ENCODE measurements around the gene DIABLO. TPM values are rescaled to one million over a fixed set of nuclear protein-coding genes. Genes with fewer than 3 reads are reported as not detected.
"Not testable (repeated sequence)": the region's sequence is repeated elsewhere in the genome, so short reads cannot be mapped to it uniquely, and the experiment has no call there.

The DIABLO gene
- total RNA-seq, 1 donor from 2014 or later, result 30.4 TPM

DNA sequence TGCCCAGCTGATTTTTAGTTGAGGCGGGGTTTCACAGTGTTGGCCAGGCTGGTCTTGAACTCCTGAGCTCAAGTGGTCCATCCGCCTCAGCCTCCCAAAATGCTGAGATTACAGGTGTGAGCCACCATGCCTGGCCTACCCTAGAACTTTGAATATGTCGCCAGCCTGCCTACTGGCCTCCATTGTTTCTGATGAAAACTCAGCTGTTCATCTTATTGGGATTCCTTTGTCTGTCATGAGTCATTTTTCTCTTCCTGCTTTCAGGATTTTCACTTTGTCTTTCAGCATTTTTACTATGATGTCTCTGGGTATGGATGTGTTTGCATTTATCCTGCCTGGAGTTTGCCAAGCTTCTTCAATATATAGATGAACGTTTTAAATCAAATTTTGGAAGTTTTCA, 30.4 kb downstream of the DIABLO start:
- ATAC-seq (no peak), DNase-seq (no peak)
- intact Hi-C loops (cut with micrococcal nuclease), result no loop called here

DNA sequence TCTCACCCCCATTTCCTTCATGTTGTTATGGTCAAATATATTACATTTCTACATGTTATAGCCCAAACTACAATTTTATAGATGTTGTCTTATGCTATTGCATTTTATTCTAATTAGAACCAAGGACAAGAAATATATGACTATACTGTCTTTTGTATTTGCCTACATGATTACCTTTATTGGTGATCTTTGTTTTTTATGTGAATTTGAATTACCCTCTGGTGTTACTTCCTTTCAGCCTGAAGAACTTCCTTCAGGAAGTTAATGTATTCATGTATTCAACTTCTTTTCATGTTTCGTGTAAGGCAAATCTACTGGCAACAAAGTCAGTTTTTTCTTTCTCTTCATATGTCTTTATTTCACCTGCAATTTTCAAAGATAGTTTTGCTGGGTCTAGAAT, 31.0 kb downstream of the DIABLO start:
- no peak for ATAC-seq
- DNase-seq, result no peak
- intact Hi-C loops (cut with micrococcal nuclease), result no loop called here

DNA sequence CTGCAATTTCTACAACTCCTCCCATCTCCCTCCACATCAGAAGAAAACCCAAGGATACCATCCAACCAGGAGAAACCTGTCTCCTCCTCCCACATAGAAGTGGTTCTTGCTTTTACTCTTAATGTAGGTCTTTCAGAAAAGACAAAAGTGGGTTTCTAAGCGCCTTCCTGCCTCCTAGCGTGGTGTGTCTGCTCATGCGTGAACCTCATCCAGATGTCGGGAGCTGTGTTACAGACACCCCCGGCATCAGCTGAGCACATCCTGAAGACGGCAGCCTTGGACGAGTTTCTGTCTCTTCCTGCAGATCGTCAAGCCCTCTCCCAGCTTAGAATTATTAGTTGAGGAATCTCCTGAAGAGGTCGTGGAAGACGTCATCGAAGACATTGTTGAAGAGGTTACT, 33.4 kb downstream of the DIABLO start:
- intact Hi-C loops (cut with micrococcal nuclease), result no loop called here
- ATAC-seq (no peak), DNase-seq (no peak)

DNA sequence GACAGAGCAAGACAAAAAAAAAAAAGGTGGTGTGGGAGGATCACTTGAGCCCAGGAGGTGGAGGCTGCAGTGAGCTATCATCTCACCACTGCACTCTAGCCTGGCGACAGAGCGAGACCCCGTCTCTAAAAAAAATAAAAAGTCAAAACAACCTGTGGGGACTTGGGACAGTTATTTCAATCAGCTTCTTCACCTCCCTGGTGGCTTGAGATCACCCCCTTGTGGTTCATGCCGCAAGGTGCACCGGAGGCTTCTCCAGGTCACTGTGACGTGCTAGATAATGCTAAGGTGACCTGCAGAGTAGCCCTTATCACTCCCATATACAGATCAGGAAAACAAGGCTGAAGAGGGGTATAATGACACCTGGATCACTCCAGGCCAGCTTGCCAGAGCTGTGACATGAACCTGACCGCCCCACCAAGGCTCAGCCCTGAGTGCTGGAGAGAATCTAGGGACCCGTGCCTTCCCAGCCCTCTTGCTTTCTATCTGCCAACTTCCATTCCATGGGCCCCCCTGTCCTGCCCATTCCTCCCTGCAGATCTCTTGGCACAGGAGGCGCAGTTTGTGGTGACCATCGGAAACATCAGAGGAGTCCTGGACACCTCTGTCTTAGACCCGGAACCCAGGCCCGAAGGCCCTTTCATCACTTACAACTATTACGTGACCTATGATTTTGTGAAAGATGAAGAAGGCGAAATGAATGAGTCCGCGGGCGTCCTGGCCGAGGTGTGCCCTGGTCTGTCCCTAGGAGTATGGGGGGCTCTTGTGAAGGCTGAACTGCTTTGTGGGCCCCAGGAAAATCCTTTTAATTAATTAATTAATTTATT, 34.8 kb downstream of the DIABLO start:
- peak; percentile 84 for ATAC-seq
- peak; percentile 64 for DNase-seq
- intact Hi-C loops (cut with micrococcal nuclease), result no loop called here

- DNase-seq (no peak), ATAC-seq (no peak)
- intact Hi-C loops (cut with micrococcal nuclease), result no loop called here
These were observed 36.0 kb downstream of the DIABLO start for GRCh38 chr12:122189626-122190475.

GRCh38 chr12:122187466-122187865, 38.4 kb downstream of the DIABLO start:
- ATAC-seq (no peak), DNase-seq (no peak)
- intact Hi-C loops (cut with micrococcal nuclease), result no loop called here

GRCh38 chr12:122185494-122186082, 40.3 kb downstream of the DIABLO start:
- DNase-seq (no peak), ATAC-seq (no peak)
- intact Hi-C loops (cut with micrococcal nuclease), result no loop called here

- ATAC-seq (no peak), DNase-seq (no peak)
- intact Hi-C loops (cut with micrococcal nuclease), result no loop called here
These were observed 40.8 kb downstream of the DIABLO start for GRCh38 chr12:122185079-122185478.

DNA sequence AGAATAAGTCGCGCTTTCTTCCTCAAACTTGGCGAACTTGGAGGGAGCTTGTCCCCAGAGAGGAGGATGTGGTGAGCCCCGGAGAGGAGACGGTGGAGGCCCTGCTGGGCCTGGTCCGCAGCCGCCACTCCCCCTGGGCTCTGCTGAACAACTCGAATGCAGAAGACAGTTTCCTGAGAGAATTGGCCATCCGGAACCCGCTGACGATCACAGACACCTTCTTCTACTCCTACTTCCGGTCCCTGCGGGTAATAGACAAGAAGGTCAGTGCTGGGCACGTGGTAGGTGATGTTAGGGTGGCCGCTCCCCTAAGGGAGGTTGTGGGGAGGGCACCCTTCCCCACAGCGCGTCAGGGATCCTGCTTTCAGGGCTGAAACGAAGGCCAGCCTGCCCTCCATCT, 41.3 kb downstream of the DIABLO start:
- ATAC-seq (no peak), DNase-seq (no peak)
- intact Hi-C loops (cut with micrococcal nuclease), result no loop called here

DNA sequence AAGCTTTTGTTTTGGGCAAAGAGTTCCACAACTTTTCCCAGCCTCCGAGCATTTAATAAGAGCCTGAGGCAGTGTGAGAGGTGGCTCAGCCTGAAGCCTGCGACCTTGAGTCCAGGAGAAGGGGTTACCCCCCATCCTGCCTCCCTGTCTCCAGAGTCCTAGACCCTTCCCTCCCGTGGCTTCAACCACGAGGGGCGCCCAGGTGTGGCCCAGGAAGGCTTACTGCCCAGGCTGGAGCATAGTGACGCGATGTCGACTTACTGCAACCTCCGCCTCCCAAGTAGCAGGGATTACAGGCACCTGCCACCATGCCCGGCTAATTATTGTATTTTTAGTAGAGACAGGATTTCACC, 42.3 kb downstream of the DIABLO start:
- DNase-seq, result no peak
- ATAC-seq, result peak; percentile 15
- intact Hi-C loops (cut with micrococcal nuclease), result no loop called here

- intact Hi-C loops (cut with micrococcal nuclease), result no loop called here
- ATAC-seq (peak; percentile 83), DNase-seq (peak; percentile 63)
These were observed 42.8 kb downstream of the DIABLO start, which contains the start of gene LRRC43 for GRCh38 chr12:122182887-122183587. TSS of gene LRRC43 (plus strand) at chr12:122183123. CDS start at chr12:122183145, 22 bp downstream.

GRCh38 chr12:122176473-122176872, 49.4 kb downstream of the DIABLO start:
- DNase-seq; intact Hi-C loops (cut with micrococcal nuclease): not testable (repeated sequence)

GRCh38 chr12:122174155-122174845, 51.6 kb downstream of the DIABLO start, which contains the start of gene IL31:
TSS of gene IL31 (minus strand) at chr12:122174221. CDS start at chr12:122174172, 49 bp downstream.
- ATAC-seq (no peak), DNase-seq (no peak)
- intact Hi-C loops (cut with micrococcal nuclease), result no loop called here

More at GRCh38 chr12:122176473-122176872, 49.4 kb downstream of the DIABLO start:
- ATAC-seq, result not testable (repeated sequence)

DNA sequence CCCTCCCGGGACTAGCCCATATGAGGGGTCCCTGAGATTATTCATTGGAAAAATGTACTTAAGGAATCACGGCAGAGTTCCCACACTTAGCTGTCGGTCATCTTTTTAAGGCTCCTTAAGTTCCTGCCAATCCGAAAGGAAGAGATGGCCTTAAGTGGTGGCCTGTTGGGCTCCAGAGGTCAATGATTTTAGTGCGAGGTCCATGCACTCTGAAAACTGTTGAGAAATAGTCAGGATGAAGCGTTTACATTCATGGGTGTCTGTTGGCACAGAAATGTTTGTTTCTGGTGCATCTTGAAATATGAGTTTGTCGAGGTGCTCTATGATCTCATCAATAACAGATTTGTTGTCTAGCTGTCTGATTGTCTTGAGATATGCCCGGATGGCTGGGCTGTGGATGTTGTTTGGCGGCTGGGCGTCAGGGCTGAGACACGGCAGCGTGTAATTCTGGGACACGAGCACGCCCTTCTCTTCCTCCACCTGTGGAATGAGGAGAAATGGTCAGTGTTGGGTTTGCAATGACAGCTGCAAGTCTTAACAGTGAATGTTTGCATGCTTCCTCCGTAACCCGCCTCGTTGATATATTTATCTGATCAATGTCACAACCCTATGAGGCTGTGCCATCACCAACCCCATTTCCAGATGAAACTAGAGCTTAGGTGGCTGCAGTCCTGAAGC, 53.5 kb downstream of the DIABLO start:
- no peak for ATAC-seq
- no peak for DNase-seq
- intact Hi-C loops (cut with micrococcal nuclease), result no loop called here

GRCh38 chr12:122171399-122171798, 54.5 kb downstream of the DIABLO start:
- DNase-seq, result no peak
- intact Hi-C loops (cut with micrococcal nuclease), result no loop called here

DNA sequence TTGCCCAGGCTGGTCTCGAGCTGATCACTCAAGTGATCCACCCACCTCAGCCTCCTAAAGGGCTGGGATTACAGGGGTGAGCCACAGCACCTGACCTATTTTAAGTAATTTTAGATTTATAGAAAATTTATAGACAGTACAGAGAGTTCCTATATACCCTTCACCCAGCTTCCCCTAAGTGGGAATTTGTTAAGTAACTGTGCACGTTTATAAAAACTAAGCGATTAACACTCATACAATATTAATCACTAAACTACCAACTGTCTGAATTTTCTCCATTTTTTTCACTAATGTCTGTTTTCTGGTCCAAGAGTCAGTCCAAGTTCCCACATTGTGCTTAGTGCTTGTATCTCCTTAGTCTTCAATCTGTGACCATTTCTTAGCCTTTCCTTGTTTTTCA, 57.4 kb downstream of the DIABLO start:
- DNase-seq (no peak), ATAC-seq (no peak)
- intact Hi-C loops (cut with micrococcal nuclease), result no loop called here

More at GRCh38 chr12:122171399-122171798, 54.5 kb downstream of the DIABLO start:
- ATAC-seq, result no peak

DNA sequence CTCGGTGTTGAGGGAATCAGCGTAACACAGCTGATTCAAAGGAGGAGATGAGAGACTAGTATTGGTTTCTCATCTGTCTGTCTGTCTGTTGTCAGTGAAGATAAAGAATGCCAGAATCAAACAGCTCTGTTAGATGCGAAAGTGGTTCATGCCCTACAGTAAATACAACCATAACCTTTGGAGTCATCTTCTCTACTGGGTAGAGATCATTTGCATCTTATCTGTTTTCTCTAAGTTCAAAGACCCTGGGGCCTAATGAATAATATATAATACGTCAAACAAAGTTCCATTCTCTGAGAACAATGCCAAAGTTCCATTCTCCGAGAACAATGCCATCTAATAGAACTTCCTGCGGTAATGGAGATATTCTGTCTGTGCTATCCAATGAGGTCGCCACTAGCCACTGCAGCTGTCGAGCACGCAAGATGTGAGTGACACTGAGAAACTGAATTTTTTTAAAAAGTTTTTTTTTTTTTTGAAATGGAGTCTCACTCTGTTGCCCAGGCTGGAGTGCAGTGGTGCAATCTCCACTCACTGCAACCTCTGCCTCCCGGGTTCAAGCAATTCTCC, 58.4 kb downstream of the DIABLO start:
- ATAC-seq (no peak), DNase-seq (no peak)
- intact Hi-C loops (cut with micrococcal nuclease), result no loop called here
